H1 (cell line): Measurements from ENCODE around the gene PBXIP1. TPM values are rescaled to one million over a fixed set of nuclear protein-coding genes. Genes with fewer than 3 reads are reported as not detected.

Experiments used
- CTCF ChIA-PET: fragments of 300-600 bp; sonication (Branson Sonifier 250); formaldehyde crosslinking; loops from one replicate; lab custom pipeline; 2021; ENCODE audit not compliant: partially characterized antibody; lab: Charles Lee
- POLR2A ChIA-PET: fragments of 300-600 bp; sonication (Branson Sonifier 250); formaldehyde crosslinking; loops from one replicate; lab custom pipeline; 2021; ENCODE audit warnings: inconsistent platforms; ENCODE audit not compliant: partially characterized antibody; lab: Charles Lee
- DNase-seq, 2 experiments: peaks; one replicate each; pipeline versions ENCODE4 v3.0.0 to v3.0.0-alpha.2; 2010 to 2022; ENCODE audit warnings: low spot score in 2 of 2, low read depth in 1 of 2, mixed read lengths in 1 of 2
- FAIRE-seq: peaks from 2 replicates; lab custom pipeline; 2011; peaks lifted over from hg19 to GRCh38; lab: Jason Lieb, UNC
- H2AFZ ChIP-seq: 2 replicates; pipeline ENCODE4 v1.8.1; 2012; ENCODE audit warnings: low read length, inconsistent platforms
- H2AK5ac ChIP-seq: 2 replicates; pipeline ENCODE4 v1.6.1; 2013; ENCODE audit warnings: low read depth, low read length
- H2BK120ac ChIP-seq: replicated peaks from 2 replicates; pipeline ENCODE3; 2013; ENCODE audit warnings: low read depth, low read length, inconsistent platforms
- H2BK12ac ChIP-seq: 2 replicates; pipeline ENCODE4 v1.6.1; 2013; ENCODE audit warnings: low read depth, low read length
- H2BK15ac ChIP-seq: 2 replicates; pipeline ENCODE4 v1.6.1; 2013; ENCODE audit warnings: low read length
- H2BK20ac ChIP-seq: 2 replicates; pipeline ENCODE4 v1.6.1; 2013; ENCODE audit warnings: low read length
- H2BK5ac ChIP-seq: 2 replicates; pipeline ENCODE4 v1.6.1; 2013; ENCODE audit warnings: low read depth, low read length
- H3K14ac ChIP-seq: 2 replicates; pipeline ENCODE4 v1.6.1; 2013; ENCODE audit warnings: inconsistent platforms; ENCODE audit not compliant: insufficient read length
- H3K18ac ChIP-seq: 2 replicates; pipeline ENCODE4 v1.6.1; 2013; ENCODE audit warnings: low read length; ENCODE audit errors: extremely low read depth
- H3K23ac ChIP-seq: 2 replicates; pipeline ENCODE4 v1.6.1; 2013; ENCODE audit warnings: inconsistent platforms; ENCODE audit not compliant: insufficient read length
- H3K23me2 ChIP-seq: 2 replicates; pipeline ENCODE4 v1.6.1; 2013; ENCODE audit warnings: low read depth, low read length
- H3K27ac ChIP-seq: 2 replicates; pipeline ENCODE4 v1.6.1; 2011; ENCODE audit warnings: low read depth, low read length, inconsistent platforms
- H3K27me3 ChIP-seq, 4 experiments: replicated peaks in 1 of 4; 1 replicate in 1 of 4; 2 replicates in 3 of 4; pipeline versions ENCODE4 v1.6.1 to v1.8.1; 2011 to 2013; ENCODE audit warnings: low read length in 3 of 4, mild to moderate bottlenecking in 3 of 4, inconsistent platforms in 2 of 4, mixed read lengths in 2 of 4, moderate library complexity in 1 of 4; ENCODE audit not compliant: control insufficient read depth in 3 of 4, insufficient read depth in 3 of 4; ENCODE audit errors: extremely low read depth in 1 of 4
- H3K36me3 ChIP-seq, 4 experiments: 2 replicates each; pipeline versions ENCODE4 v1.6.1 to v1.8.1; 2011 to 2013; ENCODE audit warnings: mild to moderate bottlenecking in 4 of 4, low read length in 3 of 4, moderate library complexity in 2 of 4, control low read depth in 1 of 4, inconsistent platforms in 1 of 4; ENCODE audit not compliant: insufficient read depth in 4 of 4, control insufficient read depth in 2 of 4
- H3K4ac ChIP-seq: replicated peaks from 2 replicates; pipeline ENCODE3; 2013; ENCODE audit warnings: low read length, low read depth, mixed read lengths, inconsistent platforms; ENCODE audit not compliant: insufficient read length
- H3K4me1 ChIP-seq, 4 experiments: replicated peaks in 1 of 4; 1 replicate in 1 of 4; 2 replicates in 3 of 4; pipeline versions ENCODE4 v1.6.1 to v1.8.1; 2011 to 2013; ENCODE audit warnings: low read length in 3 of 4, inconsistent platforms in 2 of 4, mixed read lengths in 1 of 4; ENCODE audit not compliant: insufficient read depth in 4 of 4, control insufficient read depth in 3 of 4
- H3K4me2 ChIP-seq, 2 experiments: 2 replicates each; pipeline versions ENCODE4 v1.6.1 to v1.8.1; 2011 to 2013; ENCODE audit warnings: low read depth in 2 of 2, low read length in 2 of 2, control low read depth in 1 of 2, inconsistent platforms in 1 of 2, mild to moderate bottlenecking in 1 of 2; ENCODE audit not compliant: insufficient read depth in 1 of 2
- H3K4me3 ChIP-seq, 4 experiments: fragments of 200-600, 300-600 bp in 1 of 4; sonication (generic), shearing (Covaris generic), sonication (Bioruptor Twin) in 1 of 4; 2 replicates each; pipeline versions ENCODE4 v1.5.1 to v1.8.1; 2011 to 2016; ENCODE audit warnings: low read length in 4 of 4, low read depth in 3 of 4, control low read depth in 2 of 4, inconsistent platforms in 2 of 4, mild to moderate bottlenecking in 2 of 4, mixed read lengths in 1 of 4, moderate library complexity in 1 of 4; ENCODE audit not compliant: insufficient read depth in 2 of 4; ENCODE audit errors: extremely low read depth in 1 of 4
- H3K56ac ChIP-seq: replicated peaks from 2 replicates; pipeline ENCODE3; 2013; ENCODE audit warnings: low read depth, mild to moderate bottlenecking, mixed read lengths, low read length, inconsistent platforms; ENCODE audit not compliant: insufficient read length
- H3K79me1 ChIP-seq: 2 replicates; pipeline ENCODE4 v1.6.1; 2013; ENCODE audit warnings: low read depth, low read length, control low read depth
- H3K79me2 ChIP-seq, 2 experiments: 2 replicates each; pipeline versions ENCODE4 v1.6.1 to v1.8.1; 2012 to 2013; ENCODE audit warnings: low read length in 2 of 2, mild to moderate bottlenecking in 2 of 2, inconsistent platforms in 1 of 2; ENCODE audit not compliant: insufficient read depth in 2 of 2, control insufficient read depth in 1 of 2
- H3K9ac ChIP-seq, 4 experiments: replicated peaks in 1 of 4; 1 replicate in 1 of 4; 2 replicates in 3 of 4; pipeline versions ENCODE4 v1.6.1 to v1.8.1; 2011 to 2013; ENCODE audit warnings: low read depth in 3 of 4, low read length in 3 of 4, control low read depth in 2 of 4, mild to moderate bottlenecking in 2 of 4, moderate library complexity in 2 of 4, inconsistent platforms in 1 of 4; ENCODE audit errors: extremely low read depth in 1 of 4
- H3K9me3 ChIP-seq, 2 experiments: 2 replicates each; pipeline versions ENCODE4 v1.6.1 to v1.8.1; 2012 to 2013; ENCODE audit warnings: mild to moderate bottlenecking in 2 of 2, moderate library complexity in 2 of 2, control low read depth in 1 of 2, inconsistent platforms in 1 of 2, low read depth in 1 of 2, low read length in 1 of 2, mixed read lengths in 1 of 2; ENCODE audit not compliant: insufficient read depth in 2 of 2
- H4K20me1 ChIP-seq, 2 experiments: replicated peaks in 1 of 2; 2 replicates each; pipeline versions ENCODE3 to v1.8.1; 2011 to 2013; ENCODE audit warnings: inconsistent platforms in 2 of 2, low read length in 2 of 2, mild to moderate bottlenecking in 1 of 2; ENCODE audit not compliant: insufficient read depth in 2 of 2, control insufficient read depth in 1 of 2
- H4K5ac ChIP-seq: 2 replicates; pipeline ENCODE4 v1.6.1; 2013; ENCODE audit warnings: low read length, low read depth, mixed read lengths, inconsistent platforms; ENCODE audit not compliant: insufficient read length
- H4K8ac ChIP-seq: 2 replicates; pipeline ENCODE4 v1.8.0; 2013; ENCODE audit warnings: mild to moderate bottlenecking, moderate library complexity, low read length, inconsistent platforms; ENCODE audit not compliant: insufficient read depth; ENCODE audit errors: extremely low read depth
- H4K91ac ChIP-seq: replicated peaks from 2 replicates; pipeline ENCODE3; 2013; ENCODE audit warnings: low read length, mixed read lengths, inconsistent platforms; ENCODE audit not compliant: insufficient read length
- CEBPB ChIP-seq: IDR thresholded peaks from 2 replicates; pipeline ENCODE4 v1.6.1; 2012; ENCODE audit warnings: low read depth, low read length
- RNF2 ChIP-seq: fragments of 200-900, 300-1000 bp; sonication (generic); IDR thresholded peaks from 2 replicates; pipeline ENCODE4 v1.7.1; 2016; ENCODE audit warnings: borderline replicate concordance, low read depth, mild to moderate bottlenecking, antibody characterized with exemption, low read length; ENCODE audit not compliant: poor library complexity, severe bottlenecking; ENCODE audit errors: missing control alignments
- WGBS, 2 experiments: shearing (Covaris generic) in 1 of 2; methylation state at CpG; one replicate each; pipeline versions ENCODE4 v1.1.6 to v1.1.7; 2013 to 2015; ENCODE audit warnings: low lambda C conversion rate in 2 of 2, mixed read lengths in 2 of 2, inconsistent platforms in 1 of 2, low coverage in 1 of 2, missing lambda C conversion rate in 1 of 2; ENCODE audit not compliant: insufficient replicate concordance in 2 of 2, insufficient coverage in 1 of 2, insufficient read length in 1 of 2; ENCODE audit errors: extremely low coverage in 1 of 2, missing lambda C conversion rate in 1 of 2; 5-methylcytosine and 5-hydroxymethylcytosine counted together
- polyA plus RNA-seq, 7 experiments: library from polyadenylated mRNA; depleted of rRNA in 3 of 7; stranded (reverse) in 5 of 7; unstranded in 2 of 7; fragments of >200 nt in 5 of 7; fragments of 200-250 nt in 2 of 7; gene quantifications; 1 replicate in 5 of 7; 2 replicates in 1 of 7; 4 replicates in 1 of 7; pipeline versions ENCODE4 v1.2.1 to v1.2.3, GENCODE V29; 2011 to 2013; ENCODE audit warnings: missing spikeins in 2 of 7, mixed read lengths in 2 of 7
- total RNA-seq: library from RNA; stranded (reverse); fragmentation: NEBNext Ultra II Directional; extraction: Animal tissue kit (Norgen Biotek cat#: 25700); gene quantifications from 2 replicates; pipeline ENCODE4 v1.2.1, GENCODE V29; 2021

Gene PBXIP1
- total and polyA plus RNA-seq, 2 of the 8 experiments (the other 6 are each of a cell fraction or from before 2014, with no cell fraction given): 12.0 to 19.8 TPM

DNA sequence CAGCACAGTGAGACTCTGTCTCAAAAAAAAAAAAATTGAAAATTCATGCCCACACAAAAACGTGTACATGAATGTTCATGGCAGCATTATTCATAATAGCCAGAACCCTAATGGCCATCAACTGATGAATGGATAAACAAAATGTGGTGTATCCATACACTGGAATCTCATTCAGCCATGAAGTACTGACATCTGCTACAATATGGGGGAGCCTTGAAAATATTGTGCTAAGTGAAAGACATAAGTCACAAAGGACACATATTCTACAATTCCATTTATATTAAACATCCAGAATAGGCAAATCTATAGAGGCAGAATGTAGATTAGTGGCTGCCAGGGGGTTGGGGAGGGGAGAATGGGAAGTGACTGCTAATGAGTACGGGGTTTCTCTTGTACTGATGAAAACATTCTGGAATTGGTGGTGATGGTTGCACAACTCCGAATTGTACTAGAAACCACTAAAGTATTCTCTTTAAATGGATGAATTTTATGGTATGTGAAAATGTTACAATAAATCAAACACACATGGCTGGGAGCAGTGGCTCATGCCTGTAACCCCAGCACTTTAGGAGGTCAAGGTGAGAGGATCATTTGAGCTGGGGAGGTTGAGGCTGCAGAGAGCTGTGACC is 52.8 kb downstream of the PBXIP1 start:
- H4K5ac ChIP-seq: no peak overlapping the region

More for the DNA sequence above, 52.8 kb downstream of the PBXIP1 start:
- Histone ChIP-seq H4K20me1 (no peaks in the 10 kb centered on the region), H3K4me2 (no peak overlapping the region), H3K4me3 (no peak overlapping the region), H2AK5ac (0 out of 2 replicates have a peak overlapping the region, but pooled peaks have one; percentile 57), H3K9ac (no peak overlapping the region), H2BK5ac (no peak overlapping the region), H3K23me2 (peaks cover 3% of the 10 kb centered on the region; the same call in 1 of the 2 replicates), H2AFZ (0 out of 2 replicates have a peak overlapping the region, but pooled peaks have one; percentile 19), H3K18ac (no peak overlapping the region), H3K36me3 (no peaks in the 10 kb centered on the region), H3K23ac (no peak overlapping the region), H4K8ac (no peak overlapping the region), H3K4me1 (no peaks in the 10 kb centered on the region), H2BK12ac (0 out of 2 replicates have a peak overlapping the region, but pooled peaks have one; percentile 19), H2BK20ac (no peak overlapping the region), H3K9me3 (peaks cover 0 to 11% of the 10 kb centered on the region in 2 experiments; a peak in 2 of 4 replicates), H3K79me2 (no peaks in the 10 kb centered on the region), H3K27me3 (no peaks in the 10 kb centered on the region), H3K27ac (no peak overlapping the region), H2BK120ac (no peak overlapping the region), H3K56ac (no peak overlapping the region), H4K91ac (no peak overlapping the region), H3K79me1 (no peaks in the 10 kb centered on the region), H3K4ac (no peak overlapping the region), H2BK15ac (no peak overlapping the region), H3K14ac (no peak overlapping the region)
- FAIRE-seq (no peak), DNase-seq (no peak)
- POLR2A ChIA-PET: no interaction called here
- 73% methylated on average over 3 of the region's 3 CpGs; no CpG with 5 or more reads in 1 of the 2 experiments for WGBS, 2 experiments
- CTCF ChIA-PET: no interaction called here
- TF ChIP-seq CEBPB (no peak), RNF2 (no peak)
